BE2C (cell line): ENCODE data around the gene RHCG.

ENCODE experiments used
- DNase-seq: peaks from one replicate; pipeline ENCODE4 v3.0.0-alpha.2; 2020
- H3K27me3 ChIP-seq: fragments of 250-450 bp; sonication (Bioruptor Pico); 2 replicates; pipeline ENCODE4 v1.5.1; 2020; ENCODE audit warnings: mild to moderate bottlenecking
- H3K36me3 ChIP-seq: fragments of 250-450 bp; sonication (Bioruptor Pico); 2 replicates; pipeline ENCODE4 v1.5.1; 2020; ENCODE audit warnings: mild to moderate bottlenecking
- H3K4me1 ChIP-seq: fragments of 250-450 bp; sonication (Bioruptor Pico); 2 replicates; pipeline ENCODE4 v1.5.1; 2020
- H3K4me3 ChIP-seq: 2 replicates; pipeline ENCODE4 v1.5.1; 2011; ENCODE audit warnings: low read depth, low read length
- H3K9me3 ChIP-seq: fragments of 250-450 bp; sonication (Bioruptor Pico); 2 replicates; pipeline ENCODE4 v1.5.1; 2020
- TF ChIP-seq, protein P1 (sequence below): IDR thresholded peaks from 2 replicates; pipeline ENCODE4 v1.5.1; 2012; ENCODE audit warnings: mild to moderate bottlenecking, low read depth, low read length

Gene RHCG

DNA sequence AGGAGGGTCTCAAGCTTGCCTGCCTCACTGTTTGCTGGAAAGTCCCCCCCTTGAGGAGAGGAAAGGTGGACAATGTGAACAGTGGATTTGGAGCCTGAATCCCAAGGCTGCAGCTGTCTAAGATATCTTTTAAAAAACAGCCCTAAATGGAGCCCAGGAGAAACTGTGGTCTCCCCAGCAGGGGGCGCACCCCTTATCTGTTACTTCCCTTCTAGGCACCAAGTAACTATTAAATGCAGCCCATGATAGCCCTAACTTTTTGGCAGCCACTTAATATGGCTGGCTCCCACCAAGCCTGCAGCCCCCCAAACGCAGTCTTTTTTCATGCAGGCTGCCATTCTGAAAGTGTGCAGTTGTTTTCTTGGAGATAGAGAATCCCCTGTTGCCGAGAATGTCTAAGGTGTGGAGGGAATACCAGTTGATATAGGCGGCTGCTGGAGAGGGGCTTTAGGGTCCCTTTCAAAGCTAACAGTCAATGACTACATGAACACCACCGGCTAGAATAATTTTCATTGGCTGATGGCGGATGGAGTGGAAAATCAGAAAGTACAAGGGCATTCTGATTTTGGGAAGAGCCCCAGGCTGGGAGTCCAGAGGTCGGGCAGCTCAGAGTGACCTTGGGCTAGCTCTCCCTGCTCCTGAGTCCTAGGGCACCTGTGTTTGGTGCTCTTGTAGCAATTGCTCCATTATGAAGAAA lies 1.3 kb downstream of the RHCG start:
- Histone ChIP-seq H3K36me3 (no peaks in the 10 kb centered on the region), H3K4me1 (no peaks in the 10 kb centered on the region), H3K9me3 (no peaks in the 10 kb centered on the region), H3K4me3 (no peak overlapping the region), H3K27me3 (no peaks in the 10 kb centered on the region; the same call in 1 of the 2 replicates)
- peak; percentile 41 for DNase-seq
- TF ChIP-seq, protein P1, sequence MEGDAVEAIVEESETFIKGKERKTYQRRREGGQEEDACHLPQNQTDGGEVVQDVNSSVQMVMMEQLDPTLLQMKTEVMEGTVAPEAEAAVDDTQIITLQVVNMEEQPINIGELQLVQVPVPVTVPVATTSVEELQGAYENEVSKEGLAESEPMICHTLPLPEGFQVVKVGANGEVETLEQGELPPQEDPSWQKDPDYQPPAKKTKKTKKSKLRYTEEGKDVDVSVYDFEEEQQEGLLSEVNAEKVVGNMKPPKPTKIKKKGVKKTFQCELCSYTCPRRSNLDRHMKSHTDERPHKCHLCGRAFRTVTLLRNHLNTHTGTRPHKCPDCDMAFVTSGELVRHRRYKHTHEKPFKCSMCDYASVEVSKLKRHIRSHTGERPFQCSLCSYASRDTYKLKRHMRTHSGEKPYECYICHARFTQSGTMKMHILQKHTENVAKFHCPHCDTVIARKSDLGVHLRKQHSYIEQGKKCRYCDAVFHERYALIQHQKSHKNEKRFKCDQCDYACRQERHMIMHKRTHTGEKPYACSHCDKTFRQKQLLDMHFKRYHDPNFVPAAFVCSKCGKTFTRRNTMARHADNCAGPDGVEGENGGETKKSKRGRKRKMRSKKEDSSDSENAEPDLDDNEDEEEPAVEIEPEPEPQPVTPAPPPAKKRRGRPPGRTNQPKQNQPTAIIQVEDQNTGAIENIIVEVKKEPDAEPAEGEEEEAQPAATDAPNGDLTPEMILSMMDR, result peak; percentile 60

DNA sequence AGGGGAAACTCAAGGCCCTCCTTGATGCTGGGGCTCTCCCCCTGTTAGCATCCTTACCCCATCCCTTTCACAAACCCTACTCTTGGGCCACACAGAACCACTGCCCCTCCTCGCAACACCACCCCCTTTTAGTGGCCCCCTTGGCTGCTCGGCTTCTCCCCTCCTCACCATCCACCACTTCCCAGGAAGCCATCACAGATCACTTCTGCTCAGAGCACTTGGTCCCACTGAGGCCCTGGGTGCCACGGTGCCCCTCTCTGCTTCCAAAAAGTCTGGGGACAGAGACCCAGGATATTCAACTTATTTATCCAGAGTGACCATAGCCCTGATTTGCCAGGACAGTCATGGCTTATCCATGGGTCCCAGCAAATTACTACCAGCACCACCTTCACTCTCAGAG lies 2.4 kb downstream of the RHCG start:
- H3K27me3 ChIP-seq, result no peaks in the 10 kb centered on the region; the same call in 1 of the 2 replicates
- no peak overlapping the region for H3K4me3 ChIP-seq
- no peaks in the 10 kb centered on the region for H3K9me3 ChIP-seq
- no peaks in the 10 kb centered on the region for H3K36me3 ChIP-seq
- TF ChIP-seq, protein P1, result no peak
- DNase-seq, result no peak
- H3K4me1 ChIP-seq, result no peaks in the 10 kb centered on the region

DNA sequence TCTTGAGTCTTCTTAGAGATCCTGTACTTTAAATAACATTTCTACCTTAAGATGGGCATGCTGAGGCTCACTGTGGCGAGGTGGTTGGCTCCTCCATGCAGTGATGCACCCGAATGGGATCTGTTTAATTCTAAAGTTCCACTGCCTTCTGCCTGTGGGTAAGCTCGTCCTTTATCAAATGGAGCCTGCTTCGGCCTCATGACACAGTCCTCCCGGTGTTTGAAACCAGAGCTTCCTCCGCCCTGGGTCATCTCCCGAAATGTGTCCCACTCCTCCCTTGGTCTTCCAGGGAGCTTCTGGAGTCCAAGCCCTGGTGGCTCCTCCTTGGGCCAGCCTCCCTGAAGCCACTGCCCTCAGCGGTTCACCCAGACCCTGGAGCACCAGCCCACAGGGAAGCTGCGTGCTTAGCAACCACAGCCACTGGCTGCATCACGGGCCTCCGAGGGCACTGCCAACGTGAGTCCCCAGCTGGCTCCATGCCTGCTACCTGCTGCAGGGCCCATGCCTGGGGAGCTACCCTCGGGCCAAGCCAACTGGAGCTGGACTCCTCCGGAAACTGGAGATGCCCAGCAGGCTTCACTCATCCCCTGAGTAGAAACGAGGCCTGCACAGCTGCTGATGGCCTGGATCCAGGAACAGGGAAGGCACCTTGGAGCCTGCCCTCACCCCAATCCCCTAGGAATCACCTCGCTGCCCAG lies 3.3 kb downstream of the RHCG start:
- no peaks in the 10 kb centered on the region; the same call in 1 of the 2 replicates for H3K27me3 ChIP-seq
- no peaks in the 10 kb centered on the region for H3K4me1 ChIP-seq
- DNase-seq, result no peak
- no peak overlapping the region for H3K4me3 ChIP-seq
- TF ChIP-seq, protein P1, result no peak
- no peaks in the 10 kb centered on the region for H3K36me3 ChIP-seq
- no peaks in the 10 kb centered on the region for H3K9me3 ChIP-seq

DNA sequence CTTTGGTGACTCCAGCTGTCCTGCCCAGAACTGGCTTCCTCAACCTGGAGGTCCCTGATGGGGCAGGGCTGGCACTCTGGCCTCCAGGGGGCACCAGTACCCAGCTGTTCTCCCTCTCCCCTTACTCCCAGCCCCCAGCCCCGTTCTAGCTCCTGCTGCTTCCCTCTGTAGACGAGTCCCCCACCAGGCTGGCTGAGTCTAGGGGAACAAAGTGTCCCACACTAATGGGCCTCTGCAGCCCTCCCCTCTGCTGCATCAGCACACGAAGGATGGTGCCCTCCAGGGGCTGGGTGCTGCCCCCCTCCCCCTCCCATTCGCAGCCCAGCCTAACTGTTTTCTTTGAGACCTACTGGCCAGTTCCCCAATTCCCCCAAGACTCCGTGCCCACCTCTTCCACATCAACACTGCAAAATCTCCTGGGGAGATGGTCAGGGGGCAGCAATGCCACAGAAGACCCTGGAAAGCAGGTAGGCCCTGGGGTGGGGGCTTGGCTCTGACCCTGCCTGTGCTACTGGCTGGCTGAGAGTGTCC lies 4.2 kb downstream of the RHCG start:
- Histone ChIP-seq H3K4me3 (no peak overlapping the region), H3K36me3 (no peaks in the 10 kb centered on the region), H3K9me3 (no peaks in the 10 kb centered on the region), H3K27me3 (no peaks in the 10 kb centered on the region; the same call in 1 of the 2 replicates), H3K4me1 (no peaks in the 10 kb centered on the region)
- TF ChIP-seq, protein P1, result peak; percentile 68
- DNase-seq, result peak; percentile 68

DNA sequence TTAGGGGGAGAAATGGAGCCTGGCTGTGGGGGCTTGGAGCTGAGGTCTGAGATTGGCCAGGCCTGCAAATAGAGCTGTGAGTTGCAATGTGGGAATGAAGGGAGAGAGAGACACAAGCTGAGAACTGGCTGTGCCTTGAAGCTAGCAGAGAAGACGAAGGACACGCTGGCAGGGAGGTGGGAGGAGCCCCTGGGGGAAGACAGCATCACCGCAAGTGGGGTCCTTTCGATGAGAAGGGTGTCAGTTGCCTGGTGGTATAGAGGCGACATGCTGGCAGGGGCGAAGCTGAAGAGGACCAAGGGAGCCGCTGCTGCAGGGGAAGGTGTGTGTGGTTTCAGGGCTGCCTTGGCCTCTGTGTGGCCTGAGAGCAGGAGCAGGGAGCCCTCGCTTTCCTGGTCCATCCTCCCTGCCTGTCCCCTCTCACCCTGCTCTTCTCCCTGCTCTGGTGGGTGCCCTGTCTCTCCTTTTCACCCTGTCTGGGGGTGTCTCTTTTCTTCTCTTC lies 5.5 kb downstream of the RHCG start:
- Histone ChIP-seq H3K36me3 (no peaks in the 10 kb centered on the region), H3K4me1 (no peaks in the 10 kb centered on the region), H3K4me3 (no peak overlapping the region), H3K27me3 (no peaks in the 10 kb centered on the region), H3K9me3 (no peaks in the 10 kb centered on the region)
- TF ChIP-seq, protein P1, result no peak
- DNase-seq, result no peak
